ENCODE data around the gene HTR3D. TPM values are rescaled to one million over a fixed set of nuclear protein-coding genes. Genes with fewer than 3 reads are reported as not detected.
"Not testable (repeated sequence)": the region's sequence is repeated elsewhere in the genome, so short reads cannot be mapped to it uniquely, and the experiment has no call there.

The HTR3D gene
- polyA plus RNA-seq, 3 donors from 2014 or later: not detected

GRCh38 chr3:184025256-184025655 is 6.3 kb upstream of the HTR3D start:
- H3K27ac Mint-ChIP-seq; H3K9me3 Mint-ChIP-seq; H3K36me3 Mint-ChIP-seq; H3K27me3 Mint-ChIP-seq (ENCODE audit: low read depth in 3 of 3); H3K4me1 Mint-ChIP-seq; DNase-seq; H3K4me3 Mint-ChIP-seq: not testable (repeated sequence)

GRCh38 chr3:184028275-184028890 is 3.2 kb upstream of the HTR3D start:
- not testable (repeated sequence) for H3K27ac Mint-ChIP-seq; DNase-seq; H3K4me1 Mint-ChIP-seq; H3K9me3 Mint-ChIP-seq; H3K27me3 Mint-ChIP-seq (ENCODE audit: low read depth in 3 of 3); H3K36me3 Mint-ChIP-seq; H3K4me3 Mint-ChIP-seq

- Mint-ChIP-seq H3K4me1 (no peaks in the 10 kb centered on the region), H3K4me3 (no peak overlapping the region), H3K36me3 (no peaks in the 10 kb centered on the region), H3K9me3 (no peaks in the 10 kb centered on the region), H3K27ac (no peak overlapping the region), H3K27me3 (ENCODE audit: low read depth in 3 of 3) (peaks cover 0 to 10% (median 2%) of the 10 kb centered on the region in 3 donors)
- DNase-seq: no peak
These were observed 2.1 kb upstream of the HTR3D start for GRCh38 chr3:184029443-184029842.

- Mint-ChIP-seq H3K4me1 (no peaks in the 10 kb centered on the region), H3K9me3 (no peaks in the 10 kb centered on the region), H3K36me3 (no peaks in the 10 kb centered on the region), H3K4me3 (no peak overlapping the region), H3K27ac (no peak overlapping the region), H3K27me3 (ENCODE audit: low read depth in 3 of 3) (peaks cover 0 to 9% (median 2%) of the 10 kb centered on the region in 3 donors)
- no peak for DNase-seq
These were observed 1.0 kb upstream of the HTR3D start for GRCh38 chr3:184030536-184030935.

- no peak overlapping the region for H3K27ac Mint-ChIP-seq
- no peaks in the 10 kb centered on the region for H3K4me1 Mint-ChIP-seq
- peaks cover 0 to 10% (median 4%) of the 10 kb centered on the region in 3 donors for H3K27me3 Mint-ChIP-seq (ENCODE audit: low read depth in 3 of 3)
These were observed 6.3 kb downstream of the HTR3D start for GRCh38 chr3:184037816-184038215.

GRCh38 chr3:184038307-184038706 is 6.8 kb downstream of the HTR3D start:
- not testable (repeated sequence) for H3K4me1 Mint-ChIP-seq; H3K36me3 Mint-ChIP-seq; DNase-seq; H3K9me3 Mint-ChIP-seq; H3K27me3 Mint-ChIP-seq (ENCODE audit: low read depth in 3 of 3); H3K27ac Mint-ChIP-seq; H3K4me3 Mint-ChIP-seq

More at GRCh38 chr3:184037816-184038215, 6.3 kb downstream of the HTR3D start:
- no peaks in the 10 kb centered on the region for H3K36me3 Mint-ChIP-seq
- no peak overlapping the region for H3K4me3 Mint-ChIP-seq
- H3K9me3 Mint-ChIP-seq: no peaks in the 10 kb centered on the region
- no peak for DNase-seq

GRCh38 chr3:184039414-184039813 is 7.9 kb downstream of the HTR3D start:
- Mint-ChIP-seq H3K36me3 (no peaks in the 10 kb centered on the region), H3K4me1 (no peaks in the 10 kb centered on the region), H3K27ac (no peak overlapping the region), H3K27me3 (ENCODE audit: low read depth in 3 of 3) (peaks cover 0 to 8% (median 7%) of the 10 kb centered on the region in 3 donors), H3K4me3 (no peak overlapping the region), H3K9me3 (no peaks in the 10 kb centered on the region)
- no peak for DNase-seq

GRCh38 chr3:184040010-184040409 is 8.5 kb downstream of the HTR3D start:
- Mint-ChIP-seq H3K9me3 (no peaks in the 10 kb centered on the region), H3K36me3 (no peaks in the 10 kb centered on the region), H3K27ac (no peak overlapping the region), H3K27me3 (ENCODE audit: low read depth in 3 of 3) (peaks cover 0 to 8% (median 4%) of the 10 kb centered on the region in 3 donors), H3K4me3 (no peak overlapping the region), H3K4me1 (no peaks in the 10 kb centered on the region)
- DNase-seq: no peak

- H3K9me3 Mint-ChIP-seq: no peaks in the 10 kb centered on the region
- H3K27me3 Mint-ChIP-seq (ENCODE audit: low read depth in 3 of 3): peaks cover 0 to 8% (median 5%) of the 10 kb centered on the region in 3 donors
- no peak for DNase-seq
- H3K36me3 Mint-ChIP-seq: no peaks in the 10 kb centered on the region
- no peak overlapping the region for H3K4me3 Mint-ChIP-seq
- no peak overlapping the region for H3K27ac Mint-ChIP-seq
- H3K4me1 Mint-ChIP-seq: no peaks in the 10 kb centered on the region
These were observed 11.1 kb downstream of the HTR3D start for GRCh38 chr3:184042617-184043016.

- H3K4me3 Mint-ChIP-seq: no peak overlapping the region
- no peak overlapping the region for H3K27ac Mint-ChIP-seq
- H3K9me3 Mint-ChIP-seq: no peaks in the 10 kb centered on the region
- no peak for DNase-seq
- H3K36me3 Mint-ChIP-seq: no peaks in the 10 kb centered on the region
- H3K4me1 Mint-ChIP-seq: no peaks in the 10 kb centered on the region
- H3K27me3 Mint-ChIP-seq (ENCODE audit: low read depth in 3 of 3): peaks cover 0 to 8% (median 1%) of the 10 kb centered on the region in 3 donors
These were observed 14.5 kb downstream of the HTR3D start for GRCh38 chr3:184045995-184046394.

GRCh38 chr3:184050217-184050847 is 18.8 kb downstream of the HTR3D start:
- H3K27me3 Mint-ChIP-seq (ENCODE audit: low read depth in 3 of 3): peaks cover 0 to 6% (median 3%) of the 10 kb centered on the region in 3 donors

GRCh38 chr3:184052767-184053166 is 21.2 kb downstream of the HTR3D start, which contains the start of gene HTR3C:
HTR3C (plus strand) TSS chr3:184053047; CDS start chr3:184053081, 34 bp downstream.
- Mint-ChIP-seq H3K27me3 (ENCODE audit: low read depth in 3 of 3) (peaks cover 0 to 8% (median 2%) of the 10 kb centered on the region in 3 donors), H3K4me1 (no peaks in the 10 kb centered on the region), H3K36me3 (no peaks in the 10 kb centered on the region), H3K9me3 (no peaks in the 10 kb centered on the region), H3K4me3 (no peak within 1 kb of the TSS), H3K27ac (no peak within 1 kb of the TSS)
- no peak for DNase-seq

More at GRCh38 chr3:184050217-184050847, 18.8 kb downstream of the HTR3D start:
- Mint-ChIP-seq H3K36me3 (no peaks in the 10 kb centered on the region), H3K4me3 (no peak overlapping the region), H3K4me1 (no peaks in the 10 kb centered on the region), H3K27ac (no peak overlapping the region), H3K9me3 (no peaks in the 10 kb centered on the region)
- no peak for DNase-seq

GRCh38 chr3:184058029-184058428 is 26.5 kb downstream of the HTR3D start:
- Mint-ChIP-seq H3K27me3 (ENCODE audit: low read depth in 3 of 3) (peaks cover 0 to 9% (median 3%) of the 10 kb centered on the region in 3 donors), H3K4me3 (no peak overlapping the region), H3K36me3 (no peaks in the 10 kb centered on the region), H3K9me3 (no peaks in the 10 kb centered on the region), H3K4me1 (no peaks in the 10 kb centered on the region), H3K27ac (no peak overlapping the region)
- DNase-seq: no peak

- H3K4me1 Mint-ChIP-seq: no peaks in the 10 kb centered on the region
- no peak overlapping the region for H3K27ac Mint-ChIP-seq
These were observed 27.9 kb downstream of the HTR3D start for GRCh38 chr3:184059424-184059823.

GRCh38 chr3:184062637-184063036 is 31.1 kb downstream of the HTR3D start:
- Mint-ChIP-seq H3K4me1 (no peaks in the 10 kb centered on the region), H3K4me3 (no peak overlapping the region), H3K27ac (no peak overlapping the region), H3K36me3 (no peaks in the 10 kb centered on the region), H3K9me3 (no peaks in the 10 kb centered on the region), H3K27me3 (ENCODE audit: low read depth in 3 of 3) (peaks cover 3 to 8% (median 6%) of the 10 kb centered on the region in 3 donors)
- DNase-seq: no peak

More at GRCh38 chr3:184059424-184059823, 27.9 kb downstream of the HTR3D start:
- no peak for DNase-seq
- Mint-ChIP-seq H3K4me3 (no peak overlapping the region), H3K9me3 (no peaks in the 10 kb centered on the region), H3K36me3 (no peaks in the 10 kb centered on the region), H3K27me3 (ENCODE audit: low read depth in 3 of 3) (peaks cover 1 to 9% (median 9%) of the 10 kb centered on the region in 3 donors)
